ENCODE measurements around the gene PLA2G12B. TPM values are rescaled to one million over a fixed set of nuclear protein-coding genes. Genes with fewer than 3 reads are reported as not detected.

Gene PLA2G12B
- polyA plus RNA-seq, 2 of the 4 experiments (the other 2 are of a cell fraction) = not detected

- Histone ChIP-seq H3K4me1 (no peaks in the 10 kb centered on the region), H3K4me2 (no peak overlapping the region), H3K27ac (no peak overlapping the region), H3K4me3 (no peak overlapping the region), H3K9me3 (no peaks in the 10 kb centered on the region)
- POLR2A ChIA-PET = no interaction called here
- FAIRE-seq (no peak), ATAC-seq (no peak; a peak in 1 of 6 replicates), DNase-seq (ENCODE audit: low read depth in 1 of 2, low spot score in 1 of 2) (no peak)
- TF ChIP-seq GATA3 (IDR thresholded peaks at IDR 0.05; ENCODE audit: borderline replicate concordance) (no peak), CEBPB (IDR thresholded peaks at IDR 0.05) (no peak)
- CTCF ChIA-PET = interaction anchor here (1.7 kb wide), 1 partner anchor 92 kb away, joined by 3 read pairs; no protein-coding TSS in a partner anchor
- WGBS (ENCODE audit: missing lambda C conversion rate) = 79% methylated on average over 11 of the region's 11 CpGs
Observed at GRCh38 chr10:72895236-72895850, 59.3 kb downstream of the PLA2G12B start.

DNA sequence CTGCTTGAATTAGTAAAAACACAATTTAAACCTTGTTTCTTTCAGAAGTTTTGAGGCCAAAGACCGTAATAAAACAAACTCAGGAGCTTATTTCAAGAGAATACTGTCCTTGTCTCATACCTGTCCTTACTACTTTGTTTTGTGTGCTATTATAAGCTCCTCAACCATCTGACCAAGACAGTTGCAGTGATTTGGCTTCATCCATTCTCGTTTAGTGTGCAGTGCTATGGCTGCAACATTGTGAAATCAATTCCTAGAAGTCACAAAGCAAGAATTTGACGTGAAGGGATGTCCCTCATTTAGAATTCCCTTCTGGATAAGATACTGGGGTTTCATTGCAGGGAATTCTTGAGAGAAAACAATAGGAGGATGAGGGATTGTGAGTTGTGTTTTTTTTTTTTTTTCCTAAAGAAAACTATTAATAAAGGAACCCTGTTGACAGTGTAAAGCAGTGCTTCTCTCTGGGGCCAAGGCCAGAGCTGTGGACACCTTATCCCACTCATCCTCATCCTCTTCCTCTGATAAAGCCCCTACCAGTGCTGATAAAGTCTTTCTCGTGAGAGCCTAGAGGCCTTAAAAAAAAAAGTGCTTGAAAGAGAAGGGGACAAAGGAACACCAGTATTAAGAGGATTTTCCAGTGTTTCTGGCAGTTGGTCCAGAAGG, 61.3 kb downstream of the PLA2G12B start, which contains the start of gene OIT3:
Gene OIT3, plus strand, starts transcription at position 604 of the 663 bp plus-strand sequence. CDS start 60 bp downstream, outside the sequence.
- Histone ChIP-seq H3K4me2 (no peak within 1 kb of the TSS), H3K9me3 (no peaks in the 10 kb centered on the region), H3K4me3 (no peak within 1 kb of the TSS), H3K4me1 (no peaks in the 10 kb centered on the region), H3K27ac (no peak within 1 kb of the TSS)
- ChIA-PET POLR2A (no interaction called here), CTCF (interaction anchor here (0.5 to 1.3 kb wide), 2 partner anchors 73 to 326 kb away, joined by 3 to 5 read pairs; no protein-coding TSS in a partner anchor)
- DNase-seq (ENCODE audit: low read depth in 1 of 2, low spot score in 1 of 2) (no peak), FAIRE-seq (no peak), ATAC-seq (peak in 1 of 2 experiments; percentile 43; a peak in 1 of 6 replicates)
- 86% methylated on average over 4 of the region's 4 CpGs for WGBS (ENCODE audit: missing lambda C conversion rate)
- no peak for TF ChIP-seq CEBPB (IDR thresholded peaks at IDR 0.05)
- TF ChIP-seq SREBF2 (IDR thresholded peaks at IDR 0.05) = no peak
- TF ChIP-seq POLR2A (IDR thresholded peaks at IDR 0.05; ENCODE audit: low read length) = no peak
- no peak for TF ChIP-seq RARB (CRISPR knock-in tag; IDR thresholded peaks at IDR 0.05)
- no peak for TF ChIP-seq NR3C1 (IDR thresholded peaks at IDR 0.05)
- no peak for TF ChIP-seq CBX8 (IDR thresholded peaks at IDR 0.05)

DNA sequence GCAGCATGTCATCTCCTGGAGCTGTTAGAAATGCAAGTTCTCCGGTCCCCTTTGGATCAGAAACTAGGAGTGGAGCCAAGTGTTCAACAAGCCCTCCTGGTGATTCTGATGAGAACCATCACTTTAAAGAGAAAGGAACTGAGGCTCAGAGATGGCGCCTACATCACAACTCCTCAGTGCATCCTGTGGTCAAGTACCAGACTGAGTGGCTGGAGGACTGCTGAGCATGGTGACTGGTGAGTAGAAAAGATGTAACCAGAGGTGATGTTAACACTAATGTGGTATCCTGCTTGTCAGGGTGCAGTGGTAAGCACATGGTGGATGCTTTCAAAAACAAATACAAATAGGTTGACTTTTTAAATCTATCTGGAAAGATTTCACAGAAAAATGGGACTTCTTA, 64.5 kb downstream of the PLA2G12B start:
- H3K4me2 ChIP-seq = no peak overlapping the region
- 87% methylated on average over 2 of the region's 2 CpGs for WGBS (ENCODE audit: missing lambda C conversion rate)
- no peak for FAIRE-seq
- TF ChIP-seq RARB (CRISPR knock-in tag; IDR thresholded peaks at IDR 0.05) = no peak
- TF ChIP-seq CBX8 (IDR thresholded peaks at IDR 0.05) = no peak
- no peak for TF ChIP-seq MAX (IDR thresholded peaks at IDR 0.05)
- no peak for TF ChIP-seq USF2 (IDR thresholded peaks at IDR 0.05)
- no peak for TF ChIP-seq ZC3H11A (IDR thresholded peaks at IDR 0.05)
- no peak for TF ChIP-seq ATOH8 (CRISPR knock-in tag; IDR thresholded peaks at IDR 0.05; ENCODE audit: low read depth)
- no peak for TF ChIP-seq NFE2L2 (conservative IDR thresholded peaks at IDR 0.05; ENCODE audit: low read length)
- TF ChIP-seq HDAC2 (IDR thresholded peaks at IDR 0.05) = no peak
- TF ChIP-seq CHD4 (IDR thresholded peaks at IDR 0.05; ENCODE audit: borderline replicate concordance) = no peak
- TF ChIP-seq HES2 (IDR thresholded peaks at IDR 0.05) = no peak
- no peak for TF ChIP-seq JUN (IDR thresholded peaks at IDR 0.05)
- TF ChIP-seq HOXB13 (CRISPR knock-in tag; IDR thresholded peaks at IDR 0.05; ENCODE audit: low read depth) = no peak
- no peak for TF ChIP-seq RNF2 (IDR thresholded peaks at IDR 0.05; ENCODE audit: borderline replicate concordance, low read depth)
- no peak for TF ChIP-seq HMGXB4 (CRISPR knock-in tag; IDR thresholded peaks at IDR 0.05; ENCODE audit: borderline replicate concordance)
- TF ChIP-seq MAFK (IDR thresholded peaks at IDR 0.05; ENCODE audit: partially characterized antibody) = no peak
- no peak for TF ChIP-seq BCL3 (IDR thresholded peaks at IDR 0.05)
- TF ChIP-seq HOXB5 (CRISPR knock-in tag; IDR thresholded peaks at IDR 0.05) = no peak
- TF ChIP-seq, protein P1, sequence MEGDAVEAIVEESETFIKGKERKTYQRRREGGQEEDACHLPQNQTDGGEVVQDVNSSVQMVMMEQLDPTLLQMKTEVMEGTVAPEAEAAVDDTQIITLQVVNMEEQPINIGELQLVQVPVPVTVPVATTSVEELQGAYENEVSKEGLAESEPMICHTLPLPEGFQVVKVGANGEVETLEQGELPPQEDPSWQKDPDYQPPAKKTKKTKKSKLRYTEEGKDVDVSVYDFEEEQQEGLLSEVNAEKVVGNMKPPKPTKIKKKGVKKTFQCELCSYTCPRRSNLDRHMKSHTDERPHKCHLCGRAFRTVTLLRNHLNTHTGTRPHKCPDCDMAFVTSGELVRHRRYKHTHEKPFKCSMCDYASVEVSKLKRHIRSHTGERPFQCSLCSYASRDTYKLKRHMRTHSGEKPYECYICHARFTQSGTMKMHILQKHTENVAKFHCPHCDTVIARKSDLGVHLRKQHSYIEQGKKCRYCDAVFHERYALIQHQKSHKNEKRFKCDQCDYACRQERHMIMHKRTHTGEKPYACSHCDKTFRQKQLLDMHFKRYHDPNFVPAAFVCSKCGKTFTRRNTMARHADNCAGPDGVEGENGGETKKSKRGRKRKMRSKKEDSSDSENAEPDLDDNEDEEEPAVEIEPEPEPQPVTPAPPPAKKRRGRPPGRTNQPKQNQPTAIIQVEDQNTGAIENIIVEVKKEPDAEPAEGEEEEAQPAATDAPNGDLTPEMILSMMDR (IDR thresholded peaks at IDR 0.05) = no peak
- no peak for TF ChIP-seq NR3C1 (IDR thresholded peaks at IDR 0.05)

More for the DNA sequence above, 64.5 kb downstream of the PLA2G12B start:
- H3K4me3 ChIP-seq = no peak overlapping the region
- no peaks in the 10 kb centered on the region for H3K4me1 ChIP-seq
- ATAC-seq (peak in 1 of 2 experiments; percentile 49; a peak in 2 of 6 replicates), DNase-seq (ENCODE audit: low read depth in 1 of 2, low spot score in 1 of 2) (no peak)
- H3K27ac ChIP-seq = no peak overlapping the region
- POLR2A ChIA-PET = no interaction called here
- no peaks in the 10 kb centered on the region for H3K9me3 ChIP-seq
- CTCF ChIA-PET = interaction anchor here (0.9 to 1.1 kb wide), 3 partner anchors 9 to 17 kb away, joined by 4 to 8 read pairs (median 4); no protein-coding TSS in a partner anchor

Data from A549 (cell line).